Hepatocyte (in vitro differentiated cells): ENCODE data around the gene ADA.

Experiments used
- CTCF ChIP-seq: fragments of 200-600 bp; sonication (generic); IDR thresholded peaks from 2 replicates; pipeline ENCODE4 v1.5.1; 2016; ENCODE audit warnings: antibody characterized with exemption, mild to moderate bottlenecking; ENCODE audit not compliant: poor library complexity
- EZH2phosphoT487 ChIP-seq: fragments of 200-600 bp; sonication (generic); IDR thresholded peaks from one replicate; pipeline ENCODE4 v1.6.1; 2018; ENCODE audit warnings: antibody characterized with exemption, mild to moderate bottlenecking, low read depth, moderate library complexity; ENCODE audit not compliant: unreplicated experiment, severe bottlenecking

DNA sequence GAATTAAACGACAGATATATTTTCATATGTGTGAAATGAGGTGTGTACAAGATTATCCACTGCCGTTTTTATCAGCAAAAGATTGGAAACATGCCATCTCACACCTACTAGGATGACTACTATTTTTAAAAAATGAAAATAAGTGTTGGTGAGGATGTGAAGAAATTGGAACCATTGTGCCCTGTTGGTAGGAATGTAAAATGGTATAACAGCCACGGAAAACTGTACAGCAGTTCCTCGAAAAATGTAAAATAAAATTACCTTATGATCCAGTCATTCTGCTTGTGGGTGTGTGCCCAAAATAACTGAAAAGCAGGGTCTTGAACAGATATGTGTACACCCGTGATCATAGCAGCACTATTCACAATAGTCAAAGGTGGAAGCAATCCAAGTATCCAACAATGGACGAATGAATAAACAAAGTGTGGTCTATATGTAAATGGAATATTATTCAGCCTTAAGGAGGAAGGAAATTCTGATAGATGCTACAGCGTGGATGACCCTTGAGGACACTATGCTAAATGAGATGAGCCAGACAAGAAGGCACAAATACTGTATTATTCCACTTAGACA is 36.6 kb upstream of the ADA start:
- TF ChIP-seq CTCF (no peak), EZH2phosphoT487 (no peak)
